K562 (cell line): ENCODE measurements around the gene TMOD2. TPM values are rescaled to one million over a fixed set of nuclear protein-coding genes. Genes with fewer than 3 reads are reported as not detected.

Experiments used
- ATAC-seq: fragments of 200-7000 bp; cut with Tn5 transposase; 3 replicates; pipeline ENCODE4 v1.9.1; 2020; ENCODE audit warnings: moderate library complexity
- BruUV-seq: library from RNA; stranded (reverse); fragments of 400-500 nt; replicated peaks from 2 replicates; lab custom pipeline; 2021; lab: Mats Ljungman, UMichigan
- CTCF ChIA-PET: fragments of 300-600 bp; formaldehyde crosslinking; extraction: SDS; loops from one replicate; lab custom pipeline; 2021; ENCODE audit warnings: low intra/inter-chr PET ratio; lab: Yijun Ruan, JAX
- POLR2A ChIA-PET: fragments of 300-600, 350-650 bp; sonication (Branson Sonifier 250); formaldehyde crosslinking; extraction: SDS; loops from one replicate; lab custom pipeline; 2021; ENCODE audit warnings: antibody characterized with exemption, inconsistent platforms; lab: Yijun Ruan, JAX
- DNase-seq, 4 experiments: peaks; one replicate each; pipeline versions ENCODE4 v3.0.0 to v3.0.0-alpha.2; 2011 to 2018; ENCODE audit warnings: low spot score in 3 of 4, mixed read lengths in 3 of 4; ENCODE audit errors: extremely low read depth in 1 of 4
- FAIRE-seq: peaks from 2 replicates; lab custom pipeline; 2011; peaks lifted over from hg19 to GRCh38; lab: Jason Lieb, UNC
- H2AFZ ChIP-seq: 2 replicates; pipeline ENCODE4 v1.6.0; 2011; ENCODE audit warnings: low read depth, low read length, control low read depth, inconsistent platforms
- H3K27ac ChIP-seq: fragments of 200-600 bp; 3 replicates; pipeline ENCODE4 v1.8.0; 2011; ENCODE audit warnings: low read depth, mild to moderate bottlenecking, control low read depth, inconsistent platforms, low read length, moderate library complexity, mixed read lengths; ENCODE audit errors: extremely low read depth
- H3K27me3 ChIP-seq, 2 experiments: fragments of 300-600 bp in 1 of 2; 2 replicates in 1 of 2; 3 replicates in 1 of 2; pipeline versions ENCODE4 v1.6.0 to v1.8.0; 2011; ENCODE audit warnings: inconsistent platforms in 2 of 2, low read length in 2 of 2, mild to moderate bottlenecking in 1 of 2, mixed read lengths in 1 of 2, moderate library complexity in 1 of 2; ENCODE audit not compliant: control insufficient read depth in 2 of 2, insufficient read depth in 2 of 2
- H3K36me3 ChIP-seq: fragments of 300-600 bp; 3 replicates; pipeline ENCODE4 v1.8.0; 2011; ENCODE audit warnings: mild to moderate bottlenecking, low read length, inconsistent platforms; ENCODE audit not compliant: control insufficient read depth, insufficient read depth
- H3K4me1 ChIP-seq, 2 experiments: fragments of 200-600 bp in 1 of 2; replicated peaks in 1 of 2; 2 replicates in 1 of 2; 3 replicates in 1 of 2; pipeline versions ENCODE4 v1.5.1 to v1.8.0; 2011; ENCODE audit warnings: inconsistent platforms in 2 of 2, low read length in 2 of 2, mild to moderate bottlenecking in 1 of 2, mixed read lengths in 1 of 2, moderate library complexity in 1 of 2; ENCODE audit not compliant: control insufficient read depth in 2 of 2, insufficient read depth in 2 of 2
- H3K4me2 ChIP-seq: 2 replicates; pipeline ENCODE4 v1.6.1; 2011; ENCODE audit warnings: low read length, control low read depth, inconsistent platforms, mixed read lengths; ENCODE audit not compliant: insufficient read depth
- H3K4me3 ChIP-seq: fragments of 200-600 bp; sonication (generic), shearing (Covaris generic); 2 replicates; pipeline ENCODE4 v1.5.1; 2016; ENCODE audit warnings: control low read depth, inconsistent platforms
- H3K79me2 ChIP-seq: fragments of 200-600 bp; 3 replicates; pipeline ENCODE4 v1.8.0; 2011; ENCODE audit warnings: low read length, inconsistent platforms; ENCODE audit not compliant: control insufficient read depth, insufficient read depth
- H3K9ac ChIP-seq, 2 experiments: 2 replicates each; pipeline versions ENCODE4 v1.6.0 to v1.6.1; 2011; ENCODE audit warnings: low read depth in 2 of 2, low read length in 2 of 2, control low read depth in 1 of 2, inconsistent platforms in 1 of 2, mild to moderate bottlenecking in 1 of 2, mixed read lengths in 1 of 2; ENCODE audit not compliant: insufficient read depth in 1 of 2
- H3K9me1 ChIP-seq: one replicate; pipeline ENCODE4 v1.6.0; 2011; ENCODE audit warnings: inconsistent platforms, mild to moderate bottlenecking, low read length, moderate library complexity; ENCODE audit not compliant: control insufficient read depth, insufficient read depth
- H3K9me3 ChIP-seq: replicated peaks from 2 replicates; pipeline ENCODE4 v1.5.1; 2011; ENCODE audit warnings: low read depth, low read length, inconsistent platforms; ENCODE audit not compliant: control insufficient read depth, insufficient read depth
- H4K20me1 ChIP-seq: replicated peaks from 2 replicates; pipeline ENCODE4 v1.6.1; 2011; ENCODE audit warnings: low read length, inconsistent platforms, mixed read lengths; ENCODE audit not compliant: control insufficient read depth, insufficient read depth
- BRCA1 ChIP-seq, 2 experiments: fragments of 450-650 bp in 1 of 2; sonication (generic) in 1 of 2; formaldehyde crosslinking in 1 of 2; IDR thresholded peaks; 2 replicates each; pipeline versions ENCODE4 v1.5.0 to v1.6.1; 2017 to 2020; ENCODE audit warnings: mild to moderate bottlenecking in 1 of 2, missing genetic modification reagents in 1 of 2
- CC2D1A ChIP-seq: fragments of 450-650 bp; IDR thresholded peaks from 2 replicates; pipeline ENCODE4 v1.6.1; 2017; ENCODE audit warnings: mild to moderate bottlenecking
- CREB3L1 ChIP-seq: fragments of 450-650 bp; IDR thresholded peaks from 2 replicates; pipeline ENCODE4 v1.6.1; 2014; ENCODE audit warnings: low read depth, mild to moderate bottlenecking, moderate library complexity, borderline replicate concordance
- CTCF ChIP-seq, 3 experiments: IDR thresholded peaks in 2 of 3; conservative IDR thresholded peaks in 1 of 3; 2 replicates each; pipeline ENCODE4 v1.5.1; 2011 to 2012; ENCODE audit warnings: low read length in 3 of 3, mild to moderate bottlenecking in 3 of 3, control low read depth in 2 of 3, improper control_type of control experiment in 1 of 3, inconsistent platforms in 1 of 3, low read depth in 1 of 3, mixed read lengths in 1 of 3, moderate library complexity in 1 of 3; ENCODE audit not compliant: insufficient read depth in 2 of 3
- HNRNPK ChIP-seq: fragments of 200-400 bp; formaldehyde crosslinking; IDR thresholded peaks from one replicate; pipeline ENCODE4 v1.6.1; 2018; ENCODE audit warnings: mild to moderate bottlenecking, low read depth, low read length; ENCODE audit not compliant: poor library complexity, severe bottlenecking
- KAT7 ChIP-seq: sonication (generic); formaldehyde crosslinking; IDR thresholded peaks from 2 replicates; pipeline ENCODE4 v1.8.0; 2022; ENCODE audit warnings: missing genetic modification reagents, mild to moderate bottlenecking, borderline replicate concordance
- MNT ChIP-seq, 2 experiments: fragments of 450-650 bp; conservative IDR thresholded peaks; 2 replicates each; pipeline ENCODE4 v1.6.1; 2017; ENCODE audit warnings: mild to moderate bottlenecking in 2 of 2, moderate library complexity in 2 of 2
- NR2C1 ChIP-seq, 2 experiments: fragments of 450-650 bp; IDR thresholded peaks; 2 replicates each; pipeline ENCODE4 v1.6.1; 2017; ENCODE audit warnings: mild to moderate bottlenecking in 2 of 2, antibody characterized with exemption in 1 of 2, inconsistent platforms in 1 of 2, missing compliant biosample characterization in 1 of 2, missing genetic modification characterization in 1 of 2
- RB1 ChIP-seq: fragments of 450-650 bp; IDR thresholded peaks from 2 replicates; pipeline ENCODE4 v1.6.1; 2017; ENCODE audit warnings: low read depth, mild to moderate bottlenecking
- RBM39 ChIP-seq: fragments of 200-400 bp; formaldehyde crosslinking; optimal IDR thresholded peaks from 2 replicates; pipeline ENCODE3; 2018; ENCODE audit warnings: low read depth, low read length
- RHOXF2B ChIP-seq: fragments of 250-450 bp; sonication (Bioruptor Pico); conservative IDR thresholded peaks from 2 replicates; pipeline ENCODE4 v1.5.1; 2021
- ZNF121 ChIP-seq: sonication (generic); formaldehyde crosslinking; conservative IDR thresholded peaks from 2 replicates; pipeline ENCODE4 v1.8.0; 2022; ENCODE audit warnings: missing genetic modification reagents
- ZNF449 ChIP-seq: fragments of 250-450 bp; sonication (Bioruptor Pico); IDR thresholded peaks from 2 replicates; pipeline ENCODE4 v1.8.0; 2022; ENCODE audit warnings: moderate library complexity, mild to moderate bottlenecking, inconsistent platforms
- WGBS: fragments of 100-300 bp; shearing (Covaris generic); methylation state at CpG from one replicate; pipeline ENCODE4 v1.1.6; 2016; ENCODE audit warnings: low coverage, mixed read lengths; ENCODE audit not compliant: insufficient coverage; ENCODE audit errors: missing lambda C conversion rate; 5-methylcytosine and 5-hydroxymethylcytosine counted together
- in situ Hi-C: fragments of 300-500 bp; cut with MboI; formaldehyde crosslinking; loops from 4 replicates; pipeline ENCODE4 v1.15.0; 2018; ENCODE audit warnings: inconsistent platforms, mixed read lengths
- intact Hi-C: fragments of 100-400 bp; cut with micrococcal nuclease; formaldehyde crosslinking; loops from 2 replicates; pipeline ENCODE4 v1.14.2; 2022
- polyA plus RNA-seq, 8 experiments: library from polyadenylated mRNA; depleted of rRNA in 4 of 8; stranded (reverse) in 5 of 8; unstranded in 3 of 8; fragments of >200 nt; fragmentation: Nextera tagmentation in 2 of 8; fragmentation: Illumina TruSeq in 1 of 8; extraction: Ambion mirVana in 2 of 8; extraction: Trizol in 1 of 8; gene quantifications; 2 replicates each; pipeline versions ENCODE4 v1.2.1 to v1.2.3, GENCODE V29; 2011 to 2014; ENCODE audit warnings: inconsistent platforms in 1 of 8, missing spikeins in 1 of 8
- total RNA-seq, 7 experiments: library from RNA; depleted of rRNA in 6 of 7; stranded (reverse); fragments of >200 nt in 6 of 7; fragmentation: Illumina TruSeq in 2 of 7; extraction: Trizol in 2 of 7; gene quantifications; 2 replicates each; pipeline versions ENCODE4 v1.2.1 to v1.2.3, GENCODE V29; 2011 to 2021; ENCODE audit warnings: low replicate concordance in 1 of 7

Gene TMOD2
- total and polyA plus RNA-seq, 9 of the 15 experiments (the other 6 are each of a cell fraction or from before 2014, with no cell fraction given): 0.49 to 3.8 (median 3.0) TPM

GRCh38 chr15:51749307-51749706 is 2.1 kb upstream of the TMOD2 start (continued):
- TF ChIP-seq ZNF121 (CRISPR knock-in tag): no peak
- TF ChIP-seq RHOXF2B (CRISPR knock-in tag): no peak
- no peak for TF ChIP-seq HNRNPK
- no peak for TF ChIP-seq BRCA1 (IDR thresholded peaks at IDR 0.05)
- no peak for TF ChIP-seq BRCA1 (CRISPR knock-in tag; IDR thresholded peaks at IDR 0.05)
- no peak for TF ChIP-seq CC2D1A
- no peak for TF ChIP-seq ZNF449 (CRISPR knock-in tag)

GRCh38 chr15:51750186-51750585 is 1.2 kb upstream of the TMOD2 start:
- Histone ChIP-seq H3K79me2 (no peaks in the 10 kb centered on the region; the same call in 2 of the 3 replicates), H3K4me2 (0 out of 2 replicates have a peak overlapping the region, but pooled peaks have one; percentile 80), H3K9me1 (no peaks in the 10 kb centered on the region), H3K27me3 (no peaks in the 10 kb centered on the region; a peak in 1 of 5 replicates), H3K4me1 (peaks cover 11 to 13% of the 10 kb centered on the region in 2 experiments; a peak in 4 of 5 replicates), H3K9ac (no peak overlapping the region), H3K36me3 (no peaks in the 10 kb centered on the region; the same call in 2 of the 3 replicates), H3K4me3 (no peak overlapping the region), H4K20me1 (no peaks in the 10 kb centered on the region), H3K9me3 (no peaks in the 10 kb centered on the region), H2AFZ (peak overlapping the region; percentile 92; the same call in 1 of the 2 replicates), H3K27ac (no peak overlapping the region)
- ATAC-seq (no peak), FAIRE-seq (no peak), DNase-seq (no peak)
- BruUV-seq: TSS peak; percentile 47
- POLR2A ChIA-PET: no interaction called here
- WGBS: 40% methylated on average over 4 of the region's 4 CpGs
- CTCF ChIA-PET: no interaction called here
- intact Hi-C loops (no loop called here), in situ Hi-C loops (no loop called here)
- no peak for TF ChIP-seq MNT (conservative IDR thresholded peaks at IDR 0.05)
- no peak for TF ChIP-seq CREB3L1
- no peak for TF ChIP-seq CTCF (IDR thresholded peaks at IDR 0.05 in 2 of 3, conservative IDR thresholded peaks at IDR 0.05 in 1 of 3; ENCODE audit: insufficient read depth in 2 of 3, low read depth in 1 of 3, low read length in 3 of 3)
- TF ChIP-seq RBM39: no peak
- no peak for TF ChIP-seq KAT7
- no peak for TF ChIP-seq ZNF121 (CRISPR knock-in tag)
- TF ChIP-seq RB1: no peak
- no peak for TF ChIP-seq NR2C1 (IDR thresholded peaks at IDR 0.05)
- no peak for TF ChIP-seq NR2C1 (tag; IDR thresholded peaks at IDR 0.05)
